ENCODE results near the gene KIF26B. TPM values are rescaled to one million over a fixed set of nuclear protein-coding genes. Genes with fewer than 3 reads are reported as not detected.

Gene KIF26B
- total and polyA plus RNA-seq, 2 of the 4 experiments (the other 2 are of a cell fraction): 0.53 to 0.54 TPM

GRCh38 chr1:245386297-245386971, 231.6 kb downstream of the KIF26B start:
- Histone ChIP-seq H3K9me3 (ENCODE audit: control insufficient read depth, insufficient read depth, low read length) (no peaks in the 10 kb centered on the region), H3K79me1 (ENCODE audit: low read depth in 1 of 2, low read length in 2 of 2) (no peaks in the 10 kb centered on the region), H3K27me3 (ENCODE audit: control insufficient read depth, insufficient read depth, low read length) (no peaks in the 10 kb centered on the region), H3K4me2 (ENCODE audit: low read depth, low read length) (no peak overlapping the region), H4K8ac (ENCODE audit: low read depth in 2 of 2, low read length in 2 of 2) (no peak overlapping the region), H3K36me3 (ENCODE audit: control insufficient read depth, insufficient read depth, low read length) (no peaks in the 10 kb centered on the region), H3K4ac (ENCODE audit: low read depth, low read length) (no peak overlapping the region), H2AFZ (replicated peaks; ENCODE audit: low read length, poor library complexity) (no peak overlapping the region), H4K20me1 (ENCODE audit: insufficient read depth, low read length) (no peaks in the 10 kb centered on the region), H2BK15ac (ENCODE audit: low read depth, low read length) (no peak overlapping the region), H2BK120ac (ENCODE audit: low read depth, low read length) (no peak overlapping the region), H3K9me1 (ENCODE audit: insufficient read depth, low read length) (no peaks in the 10 kb centered on the region), H2AK9ac (replicated peaks; ENCODE audit: low read depth, low read length, poor library complexity) (no peak overlapping the region), H3K27ac (ENCODE audit: insufficient read depth, low read length) (no peak overlapping the region), H3K23ac (ENCODE audit: low read depth, low read length) (no peak overlapping the region), H3K56ac (ENCODE audit: extremely low read depth, insufficient read depth, low read length) (no peak overlapping the region), H3K9ac (ENCODE audit: low read depth, low read length) (no peak overlapping the region), H4K91ac (ENCODE audit: insufficient read depth, low read depth, low read length) (no peak overlapping the region), H2AK5ac (ENCODE audit: low read depth, low read length) (no peak overlapping the region), H3K4me1 (ENCODE audit: control insufficient read depth, insufficient read depth, low read length) (no peaks in the 10 kb centered on the region), H3K4me3 (ENCODE audit: insufficient read depth, low read depth, low read length) (no peak overlapping the region), H3K18ac (ENCODE audit: low read depth, low read length) (no peak overlapping the region), H3K14ac (replicated peaks; ENCODE audit: low read depth, low read length) (no peak overlapping the region), H2BK5ac (ENCODE audit: low read depth, low read length, poor library complexity, severe bottlenecking) (no peak overlapping the region), H4K5ac (ENCODE audit: low read depth, low read length) (no peak overlapping the region), H2BK20ac (ENCODE audit: low read depth, low read length) (no peak overlapping the region)
- dilution Hi-C loops (cut with HindIII; ENCODE audit: low sequenced_read_pairs, unreplicated experiment) (no loop called here), in situ Hi-C loops (cut with MboI; ENCODE audit: low sequenced_read_pairs) (no loop called here), intact Hi-C loops (cut with micrococcal nuclease) (loop anchor here (10.0 kb wide), 1 partner anchor 312 kb away; no protein-coding TSS in a partner anchor)
- ChIA-PET CTCF (no interaction called here), POLR2A (ENCODE audit: unreplicated experiment) (no interaction called here)
- no peak for TF ChIP-seq ELK1 (IDR thresholded peaks at IDR 0.05; ENCODE audit: borderline replicate concordance, low read depth, low read length)
- TF ChIP-seq RCOR1 (IDR thresholded peaks at IDR 0.05; ENCODE audit: insufficient replicate concordance, low read length): no peak
- no peak for TF ChIP-seq FOS (IDR thresholded peaks at IDR 0.05; ENCODE audit: low read depth, low read length)
- no peak for ATAC-seq (ENCODE audit: low read depth)
- WGBS, 2 experiments (ENCODE audit: extremely low coverage in 2 of 2, insufficient read length in 1 of 2): 88% methylated on average over 4 of the region's 11 CpGs; no CpG with 5 or more reads in 1 of the 2 experiments
- DNase-seq: no peak
- BruUV-seq (replicated peaks): no TSS peak

All from IMR-90 (cell line).